HepG2 (cell line): ENCODE measurements around the gene CEP131. TPM values are rescaled to one million over a fixed set of nuclear protein-coding genes. Genes with fewer than 3 reads are reported as not detected.

Experiments
- ATAC-seq: fragments of 200-7000 bp; cut with Tn5 transposase; 3 replicates; pipeline ENCODE4 v1.9.1; 2020; ENCODE audit warnings: mild to moderate bottlenecking, moderate library complexity
- BruUV-seq: library from RNA; stranded (reverse); fragments of 400-500 nt; replicated peaks from 2 replicates; lab custom pipeline; 2021; lab: Mats Ljungman, UMichigan
- CTCF ChIA-PET: fragments of 300-600 bp; formaldehyde crosslinking; extraction: SDS; loops from one replicate; lab custom pipeline; 2021; ENCODE audit warnings: low total read pairs, inconsistent platforms, low intra/inter-chr PET ratio; lab: Yijun Ruan, JAX
- POLR2A ChIA-PET: fragments of 350-600 bp; sonication (Branson Sonifier 250); formaldehyde crosslinking; loops from one replicate; lab custom pipeline; 2020; ENCODE audit warnings: antibody characterized with exemption, inconsistent platforms; lab: Yijun Ruan, JAX
- DNase-seq: peaks from one replicate; pipeline ENCODE4 v3.0.0-alpha.2; 2015; ENCODE audit warnings: low spot score
- FAIRE-seq: peaks from 3 replicates; lab custom pipeline; 2011; peaks lifted over from hg19 to GRCh38; lab: Jason Lieb, UNC
- H2AFZ ChIP-seq: one replicate; pipeline ENCODE4 v1.6.1; 2011; ENCODE audit warnings: low read length, inconsistent platforms
- H3K27ac ChIP-seq: fragments of 300-600 bp; 3 replicates; pipeline ENCODE4 v1.8.0; 2011; ENCODE audit warnings: mixed run types, mild to moderate bottlenecking, mixed read lengths, low read length, inconsistent platforms; ENCODE audit not compliant: insufficient read depth; ENCODE audit errors: extremely low read length
- H3K27me3 ChIP-seq, 2 experiments: fragments of 200-600 bp in 1 of 2; 2 replicates in 1 of 2; 3 replicates in 1 of 2; pipeline versions ENCODE4 v1.6.0 to v1.8.0; 2011; ENCODE audit warnings: low read length in 2 of 2, mild to moderate bottlenecking in 2 of 2, moderate library complexity in 2 of 2, inconsistent platforms in 1 of 2; ENCODE audit not compliant: insufficient read depth in 2 of 2, control insufficient read depth in 1 of 2
- H3K36me3 ChIP-seq, 2 experiments: fragments of 200-600 bp in 1 of 2; replicated peaks in 1 of 2; 2 replicates in 1 of 2; 3 replicates in 1 of 2; pipeline versions ENCODE4 v1.5.1 to v1.8.0; 2011; ENCODE audit warnings: low read length in 2 of 2, inconsistent platforms in 1 of 2; ENCODE audit not compliant: insufficient read depth in 2 of 2, control insufficient read depth in 1 of 2
- H3K4me1 ChIP-seq: 2 replicates; pipeline ENCODE4 v1.5.1; 2012; ENCODE audit warnings: low read length, inconsistent platforms; ENCODE audit not compliant: insufficient read depth
- H3K4me2 ChIP-seq: 2 replicates; pipeline ENCODE4 v1.6.0; 2011; ENCODE audit warnings: low read depth, low read length, inconsistent platforms
- H3K4me3 ChIP-seq, 3 experiments: fragments of 200-600 bp in 1 of 3; sonication (generic), shearing (Covaris generic) in 1 of 3; replicated peaks in 1 of 3; 2 replicates each; pipeline ENCODE4 v1.5.1; 2011 to 2016; ENCODE audit warnings: low read length in 3 of 3, inconsistent platforms in 2 of 3, low read depth in 2 of 3, mild to moderate bottlenecking in 2 of 3, control low read depth in 1 of 3, mixed read lengths in 1 of 3; ENCODE audit not compliant: insufficient read depth in 1 of 3
- H3K79me2 ChIP-seq: one replicate; pipeline ENCODE4 v1.6.1; 2011; ENCODE audit warnings: low read length, inconsistent platforms; ENCODE audit not compliant: insufficient read depth
- H3K9ac ChIP-seq: 2 replicates; pipeline ENCODE4 v1.6.0; 2011; ENCODE audit warnings: mild to moderate bottlenecking, low read depth, low read length, inconsistent platforms; ENCODE audit not compliant: insufficient read depth
- H3K9me3 ChIP-seq: 2 replicates; pipeline ENCODE4 v1.5.1; 2012; ENCODE audit warnings: mild to moderate bottlenecking, low read length
- H4K20me1 ChIP-seq: 2 replicates; pipeline ENCODE4 v1.6.0; 2011; ENCODE audit warnings: inconsistent platforms, mild to moderate bottlenecking, low read length, moderate library complexity; ENCODE audit not compliant: insufficient read depth
- ARID2 ChIP-seq: sonication (generic); formaldehyde crosslinking; IDR thresholded peaks from 2 replicates; pipeline ENCODE4 v1.8.1; 2022; ENCODE audit warnings: mild to moderate bottlenecking, missing genetic modification reagents, borderline replicate concordance
- BORCS8-MEF2B ChIP-seq: sonication (generic); formaldehyde crosslinking; IDR thresholded peaks from 2 replicates; pipeline ENCODE4 v1.8.0; 2022; ENCODE audit warnings: mild to moderate bottlenecking, missing genetic modification reagents
- ESRRA ChIP-seq: sonication (generic); formaldehyde crosslinking; IDR thresholded peaks from 2 replicates; pipeline ENCODE4 v1.5.1; 2020; ENCODE audit warnings: mild to moderate bottlenecking, low read depth, missing genetic modification reagents
- MEF2D ChIP-seq: sonication (generic); formaldehyde crosslinking; IDR thresholded peaks from 2 replicates; pipeline ENCODE4 v1.5.1; 2020; ENCODE audit warnings: mild to moderate bottlenecking, missing genetic modification reagents
- NFAT5 ChIP-seq: sonication (generic); formaldehyde crosslinking; IDR thresholded peaks from 2 replicates; pipeline ENCODE4 v1.4.0; 2020; ENCODE audit warnings: missing genetic modification reagents
- PHF5A ChIP-seq: IDR thresholded peaks from one replicate; pipeline ENCODE4 v1.6.1; 2018; ENCODE audit warnings: low read depth, missing genetic modification reagents; ENCODE audit not compliant: unreplicated experiment
- POLR2AphosphoS5 ChIP-seq: IDR thresholded peaks from 2 replicates; pipeline ENCODE4 v1.6.1; 2012; ENCODE audit warnings: low read depth, low read length
- SNAPC5 ChIP-seq: sonication (generic); formaldehyde crosslinking; IDR thresholded peaks from 2 replicates; pipeline ENCODE4 v1.8.1; 2023; ENCODE audit warnings: mild to moderate bottlenecking, missing genetic modification reagents, borderline replicate concordance
- SUZ12 ChIP-seq: fragments of 150-350 bp; IDR thresholded peaks from 2 replicates; pipeline ENCODE4 v1.6.1; 2014; ENCODE audit warnings: low read depth, low read length
- TAF1 ChIP-seq: sonication (generic); formaldehyde crosslinking; IDR thresholded peaks from 2 replicates; pipeline ENCODE4 v1.4.0; 2020; ENCODE audit warnings: missing genetic modification reagents
- ZNF816 ChIP-seq: sonication (generic); formaldehyde crosslinking; IDR thresholded peaks from 2 replicates; pipeline ENCODE4 v1.8.0; 2022; ENCODE audit warnings: missing genetic modification reagents, mild to moderate bottlenecking, borderline replicate concordance
- ZSCAN25 ChIP-seq: sonication (generic); formaldehyde crosslinking; IDR thresholded peaks from 2 replicates; pipeline ENCODE4 v1.8.0; 2022; ENCODE audit warnings: mild to moderate bottlenecking, missing genetic modification reagents
- WGBS: methylation state at CpG from one replicate; pipeline ENCODE4 v1.1.6; 2017; ENCODE audit warnings: low lambda C conversion rate; 5-methylcytosine and 5-hydroxymethylcytosine counted together
- in situ Hi-C: cut with HindIII; loops from 2 replicates; pipeline ENCODE4 v1.10.0; 2017; ENCODE audit warnings: low pct_unique_long_range_greater_than_20kb; ENCODE audit not compliant: extremely low pct_ligation_motif_present
- intact Hi-C: fragments of 100-400 bp; cut with micrococcal nuclease; formaldehyde crosslinking; loops from one replicate; pipeline ENCODE4 v1.10.0; 2022; ENCODE audit not compliant: unreplicated experiment
- polyA plus RNA-seq, 8 experiments: library from polyadenylated mRNA; depleted of rRNA in 3 of 8; stranded (reverse) in 7 of 8; unstranded in 1 of 8; fragments of >200 nt; fragmentation: Illumina TruSeq in 4 of 8; extraction: Trizol in 4 of 8; gene quantifications; 2 replicates each; pipeline versions ENCODE4 v1.2.1 to v1.2.3, GENCODE V29; 2011 to 2016; ENCODE audit warnings: low read depth in 4 of 8, missing spikeins in 1 of 8, mixed read lengths in 1 of 8; ENCODE audit not compliant: insufficient read depth in 1 of 8
- total RNA-seq, 5 experiments: library from RNA; depleted of rRNA; stranded (reverse); fragments of >200 nt; fragmentation: Illumina TruSeq; extraction: Trizol; gene quantifications; 2 replicates each; pipeline ENCODE4 v1.2.3, GENCODE V29; 2016; ENCODE audit warnings: low read depth in 1 of 5
- TF ChIP-seq, protein P1 (sequence below): sonication (generic); formaldehyde crosslinking; IDR thresholded peaks from 2 replicates; pipeline ENCODE4 v1.4.0; 2020; ENCODE audit warnings: missing genetic modification reagents
- TF ChIP-seq, protein P2 (sequence below): fragments of 450-650 bp; IDR thresholded peaks from 2 replicates; pipeline ENCODE4 v1.6.1; 2016

The CEP131 gene
- total and polyA plus RNA-seq, 2 of the 13 experiments (the other 11 are each of a cell fraction or from before 2014, with no cell fraction given) = 5.0 to 16.8 TPM

DNA sequence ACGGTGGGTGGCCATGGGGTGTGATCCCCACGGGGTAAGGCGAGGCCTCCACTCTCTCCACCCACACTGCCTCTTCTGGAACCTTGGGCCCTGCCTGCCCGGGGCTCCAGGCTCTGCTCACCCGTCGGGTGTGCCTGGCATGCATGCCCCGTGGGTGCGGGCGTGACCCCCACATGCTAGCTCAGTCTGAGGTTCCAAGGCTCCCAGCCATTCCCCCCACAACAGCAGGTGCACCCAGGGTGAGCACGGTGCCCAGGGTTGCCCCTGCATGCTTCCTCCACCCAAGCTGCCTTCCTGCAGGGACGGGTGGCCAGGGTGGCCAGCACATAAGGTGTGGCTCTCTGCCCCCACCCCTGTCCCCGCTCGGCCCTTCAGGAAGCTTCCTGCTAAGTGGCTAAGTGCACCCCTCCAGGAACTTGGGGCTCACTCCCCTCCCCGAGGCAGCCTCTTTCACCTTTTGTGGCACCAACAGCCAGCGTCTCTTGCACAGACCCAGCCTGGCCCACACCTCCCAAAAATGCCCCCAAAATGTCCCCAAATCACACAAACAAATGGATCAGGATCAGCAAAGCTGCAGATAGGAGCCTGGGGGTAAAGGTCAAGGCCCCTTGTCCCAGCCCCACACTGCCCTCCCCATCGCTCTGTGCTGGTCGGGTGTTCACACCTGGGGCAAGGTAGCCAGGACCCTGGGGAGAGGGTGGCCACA, 78.9 kb downstream of the CEP131 start (continued):
- TF ChIP-seq NFAT5 (CRISPR knock-in tag) (no peak), MEF2D (CRISPR knock-in tag) (0 out of 2 replicates have a peak, but pooled peaks have one; percentile 34), ZSCAN25 (CRISPR knock-in tag) (0 out of 2 replicates have a peak, but pooled peaks have one; percentile 20)
- TF ChIP-seq, all 625 proteins: peak for 16

GRCh38 chr17:81143200-81143527, 79.6 kb downstream of the CEP131 start:
- ChIA-PET POLR2A (interaction anchor here (0.7 to 1.4 kb wide), 7 partner anchors 9 to 99 kb away, joined by 3 to 6 read pairs (median 3); partner anchors contain the start of genes CEP131, NDUFAF8 and TEPSIN), CTCF (interaction anchor here (1.1 to 2.8 kb wide), 4 partner anchors 9 to 99 kb away, joined by 3 to 28 read pairs (median 16); no protein-coding TSS in a partner anchor)
- BruUV-seq = no TSS peak
- Histone ChIP-seq H3K27me3 (no peaks in the 10 kb centered on the region), H3K9ac (peak overlapping the region; percentile 34), H3K79me2 (no peaks in the 10 kb centered on the region), H3K4me1 (peaks cover 31% of the 10 kb centered on the region), H2AFZ (no peak overlapping the region), H3K4me3 (peak overlapping the region in 2 of 3 experiments; percentile 3 to 51; a peak in 2 of 6 replicates), H3K27ac (no peak overlapping the region), H3K36me3 (no peaks in the 10 kb centered on the region), H3K9me3 (no peaks in the 10 kb centered on the region), H4K20me1 (no peaks in the 10 kb centered on the region), H3K4me2 (peak overlapping the region; percentile 68)
- FAIRE-seq = no peak
- intact Hi-C loops (loop anchor here (5.0 kb wide), 2 partner anchors 59 to 79 kb away; partner anchors contain the start of gene CEP131), in situ Hi-C loops (loop anchor here (5.0 kb wide), 2 partner anchors 49 to 84 kb away; no protein-coding TSS in a partner anchor)
- WGBS = 89% methylated on average over 3 of the region's 11 CpGs
- peak; percentile 72 for ATAC-seq
- no peak for DNase-seq
- TF ChIP-seq PHF5A (CRISPR knock-in tag) (no peak), TAF1 (CRISPR knock-in tag) (no peak), POLR2AphosphoS5 (no peak), SUZ12 (no peak), ARID2 (no peak), BORCS8-MEF2B (CRISPR knock-in tag) (no peak), SNAPC5 (no peak), ZNF816 (no peak), ESRRA (CRISPR knock-in tag) (no peak)
- TF ChIP-seq, protein P1, sequence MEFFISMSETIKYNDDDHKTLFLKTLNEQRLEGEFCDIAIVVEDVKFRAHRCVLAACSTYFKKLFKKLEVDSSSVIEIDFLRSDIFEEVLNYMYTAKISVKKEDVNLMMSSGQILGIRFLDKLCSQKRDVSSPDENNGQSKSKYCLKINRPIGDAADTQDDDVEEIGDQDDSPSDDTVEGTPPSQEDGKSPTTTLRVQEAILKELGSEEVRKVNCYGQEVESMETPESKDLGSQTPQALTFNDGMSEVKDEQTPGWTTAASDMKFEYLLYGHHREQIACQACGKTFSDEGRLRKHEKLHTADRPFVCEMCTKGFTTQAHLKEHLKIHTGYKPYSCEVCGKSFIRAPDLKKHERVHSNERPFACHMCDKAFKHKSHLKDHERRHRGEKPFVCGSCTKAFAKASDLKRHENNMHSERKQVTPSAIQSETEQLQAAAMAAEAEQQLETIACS (CRISPR knock-in tag) = no peak
- TF ChIP-seq, protein P2, sequence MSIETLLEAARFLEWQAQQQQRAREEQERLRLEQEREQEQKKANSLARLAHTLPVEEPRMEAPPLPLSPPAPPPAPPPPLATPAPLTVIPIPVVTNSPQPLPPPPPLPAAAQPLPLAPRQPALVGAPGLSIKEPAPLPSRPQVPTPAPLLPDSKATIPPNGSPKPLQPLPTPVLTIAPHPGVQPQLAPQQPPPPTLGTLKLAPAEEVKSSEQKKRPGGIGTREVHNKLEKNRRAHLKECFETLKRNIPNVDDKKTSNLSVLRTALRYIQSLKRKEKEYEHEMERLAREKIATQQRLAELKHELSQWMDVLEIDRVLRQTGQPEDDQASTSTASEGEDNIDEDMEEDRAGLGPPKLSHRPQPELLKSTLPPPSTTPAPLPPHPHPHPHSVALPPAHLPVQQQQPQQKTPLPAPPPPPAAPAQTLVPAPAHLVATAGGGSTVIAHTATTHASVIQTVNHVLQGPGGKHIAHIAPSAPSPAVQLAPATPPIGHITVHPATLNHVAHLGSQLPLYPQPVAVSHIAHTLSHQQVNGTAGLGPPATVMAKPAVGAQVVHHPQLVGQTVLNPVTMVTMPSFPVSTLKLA = no peak
